Dermis microvascular lymphatic vessel endothelial cell (primary cell): ENCODE results near the gene AQP2. TPM values are rescaled to one million over a fixed set of nuclear protein-coding genes. Genes with fewer than 3 reads are reported as not detected.

Experiments
- DNase-seq, 2 donors: peaks; one replicate each; pipeline versions ENCODE4 v3.0.0 to v3.0.0-alpha.2; 2010; ENCODE audit warnings: low read depth in 2 of 2
- total RNA-seq: library from RNA; depleted of rRNA; stranded (reverse); fragments of >200 nt; gene quantifications from 2 replicates; pipeline ENCODE4 v1.2.1, GENCODE V29; 2014

The AQP2 gene
- total RNA-seq, 1 donor from 2014 or later: not detected

DNA sequence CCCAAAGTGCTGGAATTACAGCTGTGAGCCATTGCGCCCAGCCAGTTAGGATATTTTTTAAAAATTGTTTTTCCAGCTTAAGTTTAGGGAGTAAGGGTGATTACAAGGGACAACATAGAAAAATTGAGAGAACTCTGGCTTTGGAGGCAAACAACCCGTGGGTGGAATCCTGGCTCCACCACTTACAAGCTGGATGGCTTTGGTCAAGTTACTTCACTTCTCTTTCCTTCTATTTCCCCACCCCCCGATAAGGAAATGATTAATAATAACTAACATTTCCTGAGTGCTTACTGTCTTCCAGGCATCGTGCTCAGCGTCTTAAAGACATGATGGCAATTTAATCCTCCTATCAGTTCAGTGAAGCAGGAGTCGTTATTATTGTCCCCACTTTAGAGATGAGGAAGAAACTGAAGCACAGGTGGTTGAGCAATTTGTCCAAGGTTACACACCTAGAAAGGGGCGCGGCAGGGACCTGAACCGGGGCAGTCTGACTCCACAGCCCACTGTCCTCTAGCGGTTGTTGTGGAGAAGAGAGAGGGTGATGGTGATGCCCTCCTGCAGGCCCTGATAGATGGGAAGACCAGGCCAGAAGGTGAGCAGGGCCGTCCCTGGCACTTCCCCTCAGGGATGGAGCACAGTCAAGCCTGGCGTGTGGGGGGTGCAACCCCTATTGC is 30.2 kb upstream of the AQP2 start:
- peak in 1 of 2 donors; percentile 61 for DNase-seq

DNA sequence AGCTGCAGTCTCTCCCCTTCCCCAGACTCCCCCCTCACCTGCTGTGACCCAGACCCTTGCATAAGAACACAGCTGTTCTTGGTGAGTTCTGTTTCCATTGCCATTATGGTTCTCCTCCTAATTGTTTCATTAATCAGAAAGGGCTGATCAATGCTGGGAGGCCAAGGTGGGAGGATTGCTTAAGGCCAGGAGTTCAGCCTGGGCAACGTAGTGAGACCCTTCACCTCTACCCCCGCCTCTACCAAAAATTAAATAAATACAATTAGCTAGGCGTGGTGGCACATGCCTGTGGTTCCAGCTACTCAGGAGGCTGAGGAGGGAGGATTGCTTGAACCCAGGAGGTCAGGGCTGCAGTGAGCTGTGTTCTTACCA is 29.6 kb upstream of the AQP2 start:
- no peak for DNase-seq

DNA sequence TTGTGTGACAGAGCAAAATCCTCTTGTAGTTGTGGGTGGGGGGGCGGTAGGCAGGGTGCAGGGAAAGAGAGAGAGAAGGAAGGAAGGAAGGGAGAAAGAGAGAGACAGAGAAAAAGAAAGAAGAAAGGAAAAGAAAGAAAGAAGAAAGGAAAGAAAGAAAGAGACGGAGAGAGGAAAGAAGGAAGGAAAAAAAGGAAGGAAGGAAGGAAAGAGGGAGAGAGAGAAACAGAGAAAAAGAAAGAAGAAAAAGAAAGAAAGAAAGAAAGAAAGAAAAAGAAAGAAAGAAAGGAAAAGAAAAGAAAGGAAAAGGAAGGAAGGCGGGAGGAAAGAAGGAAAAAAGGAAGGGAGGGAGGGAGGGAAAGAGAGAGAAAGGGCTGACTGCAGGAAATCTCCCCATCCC is 29.2 kb upstream of the AQP2 start:
- no peak for DNase-seq

DNA sequence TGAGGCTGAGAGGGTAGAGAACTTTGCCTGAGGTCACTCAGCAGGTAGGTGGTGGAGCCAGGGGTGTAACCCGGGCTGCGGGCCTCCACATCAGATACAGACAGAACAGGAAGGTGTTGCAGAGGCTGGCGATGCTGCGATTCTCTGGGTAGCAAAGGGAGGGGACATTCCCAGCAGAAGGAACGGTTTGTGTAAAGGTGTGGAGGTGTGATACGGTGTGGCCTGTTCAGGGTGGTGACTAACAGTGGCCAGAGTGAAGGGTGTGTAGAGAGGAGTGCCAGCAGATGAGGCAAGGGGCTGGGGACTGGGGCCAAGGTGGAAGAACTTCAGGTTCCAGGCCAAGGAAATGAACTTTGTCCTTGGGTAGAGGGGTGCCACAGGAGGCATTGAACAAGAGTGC is 28.6 kb upstream of the AQP2 start:
- no peak for DNase-seq

DNA sequence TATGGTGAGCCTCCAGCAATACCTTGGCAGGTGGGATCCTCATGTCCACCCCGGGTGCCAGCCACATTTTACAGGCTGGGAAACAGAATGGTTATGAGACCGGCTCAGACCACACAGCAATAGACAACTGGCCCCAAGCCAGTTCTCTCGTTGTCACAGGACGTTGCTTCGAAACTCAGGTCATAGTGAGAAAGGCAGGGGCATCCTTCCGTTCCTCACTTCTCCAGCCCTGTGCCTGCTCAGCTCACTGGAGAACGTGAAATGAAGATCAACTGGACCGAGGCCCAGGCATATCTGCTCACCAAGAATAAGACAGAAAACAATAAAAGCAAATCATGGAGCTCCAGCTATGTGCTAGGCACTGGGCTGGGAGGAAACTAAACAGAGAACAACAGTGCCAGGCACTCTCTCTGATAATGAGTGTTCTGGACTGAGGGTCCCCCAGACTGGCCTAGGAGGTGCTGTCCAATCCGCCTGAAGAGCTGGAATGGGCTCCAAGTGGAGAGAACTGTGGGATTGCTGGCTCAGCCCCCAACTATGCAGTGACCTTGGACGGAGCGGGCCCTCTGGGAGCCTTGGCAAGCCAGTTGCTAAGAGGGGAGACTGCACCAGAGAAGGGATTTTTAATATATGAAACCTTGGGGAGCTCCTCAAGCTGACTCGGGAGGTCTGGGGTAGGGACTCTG is 28.0 kb upstream of the AQP2 start:
- no peak for DNase-seq

DNA sequence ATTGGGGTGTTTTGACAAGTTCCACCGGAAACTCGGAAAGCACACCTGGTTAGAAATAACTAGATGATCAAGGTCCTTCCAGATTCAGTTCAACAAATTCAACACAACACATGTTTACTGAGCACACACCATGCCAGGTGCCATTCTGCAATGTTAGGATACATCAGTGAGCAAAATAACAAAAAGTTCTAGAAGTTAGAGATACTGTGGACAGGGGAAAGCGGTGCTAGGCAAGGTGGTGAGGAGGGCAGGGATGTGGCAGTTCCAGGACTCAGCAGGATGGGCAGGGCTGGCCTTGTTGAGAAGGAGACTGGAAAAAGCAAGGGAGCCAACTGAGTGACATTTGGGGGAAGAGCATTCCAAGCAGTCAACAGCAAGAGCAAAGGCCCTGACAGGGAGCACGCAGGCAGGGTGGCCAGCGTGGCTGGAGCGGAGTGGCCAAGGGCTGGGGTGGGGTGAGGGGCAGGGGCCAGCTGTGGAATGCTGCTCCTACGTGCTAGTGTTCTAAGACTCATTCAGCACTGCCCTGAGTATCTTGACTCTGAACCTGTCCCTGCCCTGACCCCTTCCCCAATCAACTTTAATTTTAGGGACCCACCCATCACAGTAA is 27.4 kb upstream of the AQP2 start:
- DNase-seq: no peak

DNA sequence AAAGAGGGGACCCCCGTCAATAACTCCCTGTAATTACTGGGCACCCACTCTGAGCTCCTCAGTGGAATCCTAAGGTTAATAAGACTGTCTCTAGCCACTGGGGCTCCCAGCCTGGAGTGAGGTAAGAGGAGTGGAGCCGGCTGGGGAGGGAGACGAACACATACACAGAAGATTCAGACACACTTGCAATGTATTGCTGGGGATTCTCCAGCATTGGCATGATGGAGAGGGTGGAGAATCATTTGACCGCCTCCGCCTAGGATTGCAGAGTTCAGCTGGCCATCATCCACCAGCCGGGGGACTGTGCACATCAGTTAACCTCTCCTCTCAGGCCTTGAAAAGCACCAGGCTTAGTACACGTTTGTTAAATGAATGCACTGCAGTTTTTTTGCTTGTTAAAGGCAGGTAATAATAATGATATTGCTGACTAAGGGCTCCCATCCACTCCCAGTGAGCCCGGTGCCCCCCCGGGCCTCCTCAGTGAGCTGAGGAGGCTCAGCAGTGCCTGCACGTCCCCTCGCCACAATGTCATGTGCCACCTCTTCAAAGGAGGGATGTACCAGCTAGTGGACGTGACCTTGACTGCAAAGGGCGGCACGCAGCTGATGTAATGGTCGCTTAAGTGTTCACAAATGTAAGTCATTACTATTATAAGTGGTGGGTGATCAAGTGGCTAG is 26.5 kb upstream of the AQP2 start:
- no peak for DNase-seq

DNA sequence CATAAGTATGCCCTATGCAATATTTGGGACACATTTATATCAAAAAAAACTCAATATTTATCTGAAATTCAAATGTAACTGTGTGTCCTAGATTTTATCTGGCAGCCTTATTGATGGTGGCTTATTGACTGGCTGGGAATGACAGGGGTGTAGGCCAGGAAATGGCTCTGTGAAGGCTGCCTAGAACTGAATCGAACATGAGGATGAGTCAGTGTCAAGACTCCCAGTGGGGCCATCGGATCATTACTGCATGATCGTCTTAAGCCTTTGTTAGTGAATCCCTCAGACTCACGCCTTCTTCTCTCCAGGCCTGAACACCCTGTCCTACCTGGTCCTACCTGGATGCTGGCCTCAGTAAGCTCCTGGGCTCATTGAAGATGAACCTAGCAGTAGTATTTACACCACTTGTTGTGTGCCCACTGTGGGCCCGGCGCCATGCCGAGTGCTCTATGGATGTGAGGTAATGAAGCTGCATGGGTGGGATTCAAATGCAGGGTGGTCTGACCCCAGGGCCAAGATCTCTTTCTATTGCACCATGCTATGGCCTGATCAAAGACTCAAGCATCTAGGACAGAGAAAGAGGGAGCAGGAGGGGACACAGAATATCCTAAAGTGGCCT is 25.8 kb upstream of the AQP2 start:
- DNase-seq: no peak

DNA sequence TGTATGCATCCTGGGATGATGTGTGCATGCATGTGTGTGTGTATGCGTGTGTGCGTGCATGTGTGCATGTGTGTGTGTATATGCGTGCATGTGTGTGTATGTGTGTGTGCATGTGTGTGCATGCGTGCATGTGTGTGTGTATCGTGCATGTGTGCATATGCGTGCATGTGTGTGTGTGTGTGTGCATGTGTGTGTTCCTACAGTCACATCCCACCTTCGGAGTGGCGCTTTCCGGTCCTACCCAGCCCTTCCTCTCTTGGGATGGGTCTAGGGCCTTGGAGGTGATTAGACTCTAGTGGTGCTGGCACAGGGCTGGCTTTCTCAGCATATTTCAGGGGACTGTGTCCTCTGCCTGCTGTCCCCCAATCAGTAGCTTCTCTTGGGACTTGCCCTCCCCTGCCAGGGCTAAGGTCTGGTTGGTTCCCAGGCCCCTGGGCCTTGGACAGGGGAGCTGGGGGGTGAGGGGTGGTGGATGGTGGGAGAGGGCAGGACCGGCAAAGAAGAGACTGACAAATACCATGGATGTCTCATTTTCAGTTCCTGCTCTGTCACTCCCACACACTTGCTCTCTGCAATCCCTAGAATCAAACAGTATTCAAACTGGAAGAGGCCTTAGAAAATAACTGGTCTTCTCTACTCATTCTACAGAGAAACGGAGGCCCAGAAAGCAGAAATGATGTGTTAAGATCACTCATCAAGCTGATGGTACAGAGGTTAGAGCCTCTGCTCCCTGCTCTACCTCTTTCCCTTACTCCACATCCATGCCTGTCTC is 24.9 kb upstream of the AQP2 start:
- no peak for DNase-seq

DNA sequence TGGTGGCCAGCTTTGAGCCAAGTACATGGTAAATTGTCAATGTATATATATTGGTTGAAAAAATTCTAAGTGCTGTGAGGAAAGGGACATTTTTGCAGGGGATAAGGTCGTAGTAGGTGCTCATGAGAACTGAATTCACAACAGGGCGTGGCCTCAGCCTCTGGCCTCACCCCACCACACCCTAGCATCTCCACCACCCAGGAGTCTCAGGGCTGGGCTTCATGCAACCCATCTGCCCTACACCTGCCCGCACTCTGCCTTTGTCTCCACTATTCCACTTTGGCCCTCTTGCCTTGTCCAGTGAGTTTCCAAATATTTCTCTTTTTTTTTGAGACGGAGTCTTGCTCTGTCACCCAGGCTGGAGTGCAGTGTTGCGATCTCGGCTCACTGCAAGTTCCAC is 22.1 kb upstream of the AQP2 start:
- no peak for DNase-seq

DNA sequence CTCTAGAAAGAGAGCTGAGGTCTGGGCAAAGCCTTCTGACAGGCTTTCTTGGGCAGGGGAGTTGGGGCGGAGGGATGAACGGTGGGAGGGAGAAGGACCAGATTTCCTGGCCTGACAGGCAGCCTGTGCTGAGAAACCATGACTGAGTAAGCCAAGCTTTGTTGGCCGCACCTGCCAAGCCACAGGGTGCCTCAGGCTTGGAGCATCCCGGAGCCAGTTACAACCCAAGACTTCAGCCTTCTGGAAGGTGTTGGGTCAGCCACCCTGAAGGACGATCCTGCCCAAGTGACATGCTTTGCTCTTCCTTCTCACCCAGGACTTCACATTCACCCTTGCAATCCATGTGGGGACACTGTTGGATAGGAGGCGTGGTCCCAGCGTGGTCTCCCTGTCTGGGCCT is 21.0 kb upstream of the AQP2 start:
- no peak for DNase-seq

DNA sequence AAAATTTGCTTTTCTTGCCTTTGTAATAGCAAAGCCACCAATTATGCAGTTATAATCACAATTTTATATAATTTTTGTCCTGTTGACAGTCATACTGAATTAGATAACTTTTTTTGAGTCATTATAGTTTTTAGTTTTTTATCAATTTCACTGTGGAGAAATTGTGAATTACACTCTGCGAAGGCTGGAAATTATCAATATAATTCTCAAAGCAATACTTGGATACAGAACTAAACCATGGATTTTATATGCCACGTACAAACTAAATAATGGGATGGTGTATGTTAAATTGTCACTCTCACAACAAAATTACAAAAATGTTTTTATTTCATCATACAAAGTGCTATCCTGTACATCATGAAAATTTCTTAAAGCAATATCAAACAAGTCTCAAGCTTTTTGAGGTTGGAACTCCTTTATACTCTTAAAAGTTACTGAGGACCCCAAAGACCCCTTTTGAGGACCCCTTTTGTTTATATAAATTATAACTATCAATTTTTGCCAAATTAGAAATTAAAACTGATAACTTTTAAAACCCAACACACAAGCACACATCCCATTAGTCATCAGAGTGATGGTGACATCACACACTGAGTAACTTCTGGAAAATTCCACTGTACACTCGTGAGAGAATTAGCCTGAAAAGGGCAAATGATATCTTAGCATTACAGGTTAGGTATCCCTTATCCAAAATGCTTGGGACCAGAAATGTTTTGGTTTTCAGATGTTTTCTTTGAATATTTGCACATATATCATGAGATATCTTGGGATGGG is 19.8 kb upstream of the AQP2 start:
- DNase-seq: peak; percentile 20 to 57

DNA sequence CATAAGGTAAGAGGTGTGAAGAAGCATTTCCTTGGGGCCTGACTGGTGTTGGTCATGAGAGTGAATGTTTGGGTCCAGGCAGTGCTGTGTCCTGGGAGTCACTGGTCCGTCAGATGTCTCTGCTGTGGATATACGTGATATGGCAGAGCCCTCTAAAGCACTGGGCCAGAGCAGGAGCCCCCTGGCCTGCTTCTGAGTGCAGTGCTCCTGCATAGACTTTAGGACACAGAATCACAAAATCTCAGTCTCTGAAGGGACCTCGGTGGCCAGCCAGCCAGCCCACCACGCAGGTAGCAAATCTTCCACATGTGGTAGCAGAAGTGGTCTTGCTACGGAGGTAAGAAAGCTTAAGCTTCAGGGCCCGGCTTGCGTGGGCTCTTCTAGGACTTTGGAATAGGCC is 18.5 kb upstream of the AQP2 start:
- no peak for DNase-seq

DNA sequence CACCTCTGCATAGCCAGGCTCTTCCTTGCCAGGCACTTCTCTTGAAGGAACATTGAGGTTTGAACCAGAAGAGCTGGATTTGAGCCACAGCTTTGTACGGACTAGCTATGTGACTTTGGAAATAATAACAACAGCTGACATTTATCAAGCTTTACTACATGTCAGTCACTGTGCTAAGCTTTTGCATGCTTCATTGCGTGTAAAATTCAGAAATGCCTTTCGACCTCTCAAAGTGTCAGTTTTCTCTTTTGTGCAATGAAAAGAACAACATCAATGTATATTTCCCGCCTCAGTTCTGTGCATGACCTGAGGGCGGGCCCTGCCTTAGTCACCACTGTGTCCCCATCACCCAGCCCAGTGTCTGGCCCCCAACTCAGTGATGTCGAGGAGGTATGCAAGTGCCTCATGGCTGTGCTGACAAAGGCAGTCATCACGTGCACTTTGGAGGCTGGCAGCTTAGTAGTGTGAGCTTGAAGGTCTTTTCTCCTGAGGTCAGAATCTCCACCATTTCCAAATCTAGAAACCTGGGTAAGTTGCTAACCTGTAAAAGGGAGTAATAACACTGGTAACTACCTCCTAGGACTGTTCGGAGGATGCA is 17.9 kb upstream of the AQP2 start:
- DNase-seq: no peak

DNA sequence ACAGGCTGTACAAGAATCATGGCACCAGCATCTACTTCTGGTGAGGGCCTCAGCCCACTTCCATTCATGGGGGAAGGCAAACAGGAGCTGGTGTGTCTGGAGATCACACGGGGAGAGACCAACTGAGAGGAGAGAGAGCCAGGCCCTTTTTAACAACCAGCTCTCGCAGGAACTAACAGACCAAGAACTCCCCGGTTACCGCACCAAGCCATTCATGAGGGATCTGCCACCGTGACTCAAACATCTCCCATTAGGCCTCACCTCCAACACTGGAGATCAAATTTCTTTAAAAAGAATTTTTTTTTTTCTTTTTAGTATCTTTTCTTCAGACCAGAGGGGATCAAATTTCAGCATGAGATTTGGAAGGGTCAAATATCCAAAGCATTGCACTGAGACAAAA is 16.7 kb upstream of the AQP2 start:
- DNase-seq: no peak

DNA sequence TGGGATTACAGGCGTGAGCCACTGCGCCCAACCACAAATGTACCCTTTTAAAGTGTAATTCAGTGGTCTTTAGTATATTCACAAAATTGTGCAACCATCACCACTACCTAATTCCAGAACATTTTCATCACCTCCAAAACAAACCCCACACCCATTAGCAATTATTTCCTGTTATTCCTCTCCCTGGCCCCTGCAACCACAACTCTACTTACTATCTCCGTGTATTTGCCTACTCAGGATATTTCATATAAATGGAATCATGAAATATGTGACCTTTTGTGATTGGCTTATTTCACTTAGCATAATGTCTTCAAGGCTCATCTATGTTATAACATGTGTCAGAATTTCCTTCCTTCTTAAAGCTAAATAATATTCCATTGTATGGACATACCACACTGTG is 16.0 kb upstream of the AQP2 start:
- DNase-seq: no peak

DNA sequence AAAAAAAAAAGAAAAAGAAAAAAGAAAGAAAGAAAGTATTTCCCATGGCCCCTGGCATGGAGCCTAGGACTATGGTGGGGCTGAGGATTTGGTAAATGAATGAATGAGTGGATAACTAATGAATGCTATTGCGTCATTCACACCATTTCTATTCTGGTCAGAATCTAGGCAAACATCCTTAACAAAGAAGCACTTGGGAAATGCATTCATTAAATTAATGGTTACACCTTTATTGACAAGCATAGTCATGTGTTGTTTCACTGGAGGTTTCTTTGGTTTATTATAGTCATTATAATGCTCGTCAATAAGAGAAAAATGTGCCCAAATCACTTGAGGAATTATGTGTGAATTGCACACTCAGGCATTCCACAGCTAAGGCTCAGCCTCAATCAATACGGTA is 13.6 kb upstream of the AQP2 start:
- no peak for DNase-seq

DNA sequence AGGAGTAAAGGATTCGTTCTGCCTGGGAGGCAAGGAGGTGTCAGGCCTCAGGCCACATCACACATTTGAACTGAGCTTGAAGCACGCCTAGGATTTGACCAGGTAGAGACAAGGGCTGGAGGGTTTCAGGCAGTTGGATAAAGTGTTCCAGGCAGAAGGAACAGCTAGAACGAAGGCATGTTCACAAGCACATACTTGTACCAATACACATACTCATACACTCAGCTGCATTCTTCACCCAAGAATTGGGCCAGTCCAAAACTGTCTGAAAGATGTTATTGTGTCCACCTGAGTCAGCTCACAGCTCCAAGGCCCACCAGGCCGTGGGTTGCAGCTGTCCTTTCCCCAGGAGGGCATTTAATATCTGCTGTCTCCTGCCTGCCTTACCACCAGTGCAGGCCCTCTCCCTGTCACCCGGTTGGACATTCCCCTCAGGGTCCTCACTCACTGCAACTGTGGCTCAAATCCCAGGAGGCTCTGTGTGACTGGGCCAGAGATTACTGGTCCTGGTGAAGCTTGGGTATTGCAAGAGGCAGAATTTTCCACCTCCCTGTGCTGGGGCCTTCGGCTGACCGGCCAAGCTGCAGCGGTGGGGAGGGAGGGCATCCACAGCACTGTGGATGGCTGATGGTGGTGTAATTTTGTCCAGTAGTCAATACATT is 12.8 kb upstream of the AQP2 start:
- DNase-seq: no peak

DNA sequence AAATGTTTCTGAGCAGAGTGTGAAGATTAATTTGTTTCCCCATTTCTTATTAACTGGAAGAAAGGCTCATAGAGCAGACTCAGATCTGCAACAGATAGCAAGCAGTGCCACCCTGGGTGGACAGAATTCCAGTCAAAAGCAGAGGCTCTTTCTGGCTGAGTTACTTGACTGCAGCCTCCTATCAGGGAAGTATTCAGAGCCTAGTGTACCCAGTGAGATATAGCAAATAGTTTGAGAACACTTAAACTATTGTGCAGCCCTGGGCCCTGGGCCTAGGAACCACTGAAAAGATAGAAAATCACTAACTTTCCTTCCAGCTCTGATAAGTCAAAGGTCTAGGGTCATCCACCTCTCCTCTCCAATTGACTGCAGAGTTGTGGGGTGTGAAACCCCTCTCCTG is 11.2 kb upstream of the AQP2 start:
- no peak for DNase-seq

DNA sequence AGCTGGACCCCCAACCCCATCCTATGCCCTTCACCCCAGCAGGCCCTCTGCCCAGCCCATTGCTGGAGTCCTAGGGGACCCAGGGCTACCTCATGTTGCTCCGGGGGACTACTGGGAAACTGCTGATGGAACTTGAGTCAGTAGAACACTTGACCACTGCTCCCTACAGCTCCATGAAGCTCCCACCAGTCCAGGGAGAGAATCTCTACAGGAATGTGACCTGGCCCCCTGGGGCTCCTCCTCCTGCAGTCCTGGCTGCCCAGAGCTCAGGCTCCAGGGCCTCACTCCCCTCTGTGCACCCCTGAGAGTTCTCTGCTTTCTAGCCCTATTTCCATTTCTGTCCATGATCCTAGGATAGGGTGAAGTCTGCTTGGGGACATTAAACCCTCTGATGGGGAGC is 10.8 kb upstream of the AQP2 start:
- no peak for DNase-seq
